Hepatocyte (in vitro differentiated cells): ENCODE data around the gene RBM19. TPM values are rescaled to one million over a fixed set of nuclear protein-coding genes. Genes with fewer than 3 reads are reported as not detected.

Experiments
- DNase-seq: peaks from one replicate; pipeline ENCODE4 v3.0.0-alpha.2; 2016; ENCODE audit warnings: low spot score
- H2AFZ ChIP-seq: fragments of 200-600 bp; sonication (generic); 2 replicates; pipeline ENCODE4 v1.6.0; 2016; ENCODE audit warnings: antibody characterized with exemption, mild to moderate bottlenecking
- H3K27ac ChIP-seq: fragments of 200-600 bp; sonication (generic); 2 replicates; pipeline ENCODE4 v1.5.1; 2016; ENCODE audit warnings: mild to moderate bottlenecking
- H3K27me3 ChIP-seq: fragments of 200-600 bp; sonication (generic); 2 replicates; pipeline ENCODE4 v1.6.1; 2016
- H3K36me3 ChIP-seq: fragments of 200-600 bp; sonication (generic); replicated peaks from 2 replicates; pipeline ENCODE4 v1.5.1; 2016; ENCODE audit warnings: low read depth; ENCODE audit not compliant: insufficient read depth
- H3K4me1 ChIP-seq: fragments of 200-600 bp; sonication (generic); 2 replicates; pipeline ENCODE4 v1.5.1; 2016; ENCODE audit warnings: mild to moderate bottlenecking, moderate library complexity; ENCODE audit not compliant: insufficient read depth
- H3K4me2 ChIP-seq: fragments of 200-600 bp; sonication (generic); 2 replicates; pipeline ENCODE4 v1.6.0; 2016
- H3K4me3 ChIP-seq: fragments of 200-600 bp; sonication (generic); 2 replicates; pipeline ENCODE4 v1.5.1; 2016; ENCODE audit warnings: mild to moderate bottlenecking
- H3K79me2 ChIP-seq: fragments of 200-600 bp; sonication (generic); 2 replicates; pipeline ENCODE4 v1.6.0; 2017; ENCODE audit warnings: mild to moderate bottlenecking
- H3K9me2 ChIP-seq: fragments of 200-600 bp; sonication (generic); replicated peaks from 2 replicates; pipeline ENCODE4 v1.6.0; 2017; ENCODE audit warnings: mild to moderate bottlenecking; ENCODE audit not compliant: insufficient read depth
- H3K9me3 ChIP-seq: fragments of 200-600 bp; sonication (generic); 2 replicates; pipeline ENCODE4 v1.5.1; 2016; ENCODE audit warnings: low read depth, mild to moderate bottlenecking
- H4K20me1 ChIP-seq: fragments of 200-600 bp; sonication (generic); 2 replicates; pipeline ENCODE4 v1.6.0; 2016; ENCODE audit warnings: mild to moderate bottlenecking; ENCODE audit not compliant: insufficient read depth, poor library complexity, severe bottlenecking
- EZH2 ChIP-seq: fragments of 200-600 bp; sonication (generic); IDR thresholded peaks from 2 replicates; pipeline ENCODE4 v1.6.1; 2016; ENCODE audit warnings: antibody characterized with exemption, mild to moderate bottlenecking, borderline replicate concordance
- EZH2phosphoT487 ChIP-seq: fragments of 200-600 bp; sonication (generic); IDR thresholded peaks from one replicate; pipeline ENCODE4 v1.6.1; 2018; ENCODE audit warnings: antibody characterized with exemption, mild to moderate bottlenecking, low read depth, moderate library complexity; ENCODE audit not compliant: unreplicated experiment, severe bottlenecking
- WGBS: methylation state at CpG from one replicate; pipeline ENCODE4 v1.1.6; 2016; ENCODE audit warnings: low lambda C conversion rate; ENCODE audit errors: missing lambda C conversion rate; 5-methylcytosine and 5-hydroxymethylcytosine counted together
- polyA plus RNA-seq: library from polyadenylated mRNA; unstranded; fragments of >200 nt; fragmentation: Nextera tagmentation; extraction: Ambion mirVana; gene quantifications from 2 replicates; pipeline ENCODE4 v1.2.1, GENCODE V29; 2016
- total RNA-seq: library from RNA; depleted of rRNA; stranded (reverse); fragments of >200 nt; gene quantifications from 2 replicates; pipeline ENCODE4 v1.2.3, GENCODE V29; 2014
- TF ChIP-seq, protein P1 (sequence below): fragments of 200-600 bp; sonication (generic); IDR thresholded peaks from 2 replicates; pipeline ENCODE4 v1.5.1; 2016; ENCODE audit warnings: antibody characterized with exemption, mild to moderate bottlenecking; ENCODE audit not compliant: poor library complexity

RBM19 gene
- total and polyA plus RNA-seq, 2 experiments from 2014 or later, result 14.5 to 16.8 TPM

- no peak for DNase-seq
- Histone ChIP-seq H3K27me3 (no peaks in the 10 kb centered on the region), H3K9me3 (no peaks in the 10 kb centered on the region), H2AFZ (no peak overlapping the region), H3K4me1 (no peaks in the 10 kb centered on the region), H3K9me2 (no peaks in the 10 kb centered on the region), H3K4me3 (no peak overlapping the region), H3K4me2 (no peak overlapping the region), H4K20me1 (no peaks in the 10 kb centered on the region), H3K27ac (no peak overlapping the region), H3K36me3 (no peaks in the 10 kb centered on the region), H3K79me2 (no peaks in the 10 kb centered on the region)
- TF ChIP-seq, protein P1, sequence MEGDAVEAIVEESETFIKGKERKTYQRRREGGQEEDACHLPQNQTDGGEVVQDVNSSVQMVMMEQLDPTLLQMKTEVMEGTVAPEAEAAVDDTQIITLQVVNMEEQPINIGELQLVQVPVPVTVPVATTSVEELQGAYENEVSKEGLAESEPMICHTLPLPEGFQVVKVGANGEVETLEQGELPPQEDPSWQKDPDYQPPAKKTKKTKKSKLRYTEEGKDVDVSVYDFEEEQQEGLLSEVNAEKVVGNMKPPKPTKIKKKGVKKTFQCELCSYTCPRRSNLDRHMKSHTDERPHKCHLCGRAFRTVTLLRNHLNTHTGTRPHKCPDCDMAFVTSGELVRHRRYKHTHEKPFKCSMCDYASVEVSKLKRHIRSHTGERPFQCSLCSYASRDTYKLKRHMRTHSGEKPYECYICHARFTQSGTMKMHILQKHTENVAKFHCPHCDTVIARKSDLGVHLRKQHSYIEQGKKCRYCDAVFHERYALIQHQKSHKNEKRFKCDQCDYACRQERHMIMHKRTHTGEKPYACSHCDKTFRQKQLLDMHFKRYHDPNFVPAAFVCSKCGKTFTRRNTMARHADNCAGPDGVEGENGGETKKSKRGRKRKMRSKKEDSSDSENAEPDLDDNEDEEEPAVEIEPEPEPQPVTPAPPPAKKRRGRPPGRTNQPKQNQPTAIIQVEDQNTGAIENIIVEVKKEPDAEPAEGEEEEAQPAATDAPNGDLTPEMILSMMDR, result no peak
- TF ChIP-seq EZH2 (no peak), EZH2phosphoT487 (no peak)
- 96% methylated on average over 12 of the region's 16 CpGs for WGBS
Observed at GRCh38 chr12:113835433-113835832, 130.7 kb downstream of the RBM19 start.

DNA sequence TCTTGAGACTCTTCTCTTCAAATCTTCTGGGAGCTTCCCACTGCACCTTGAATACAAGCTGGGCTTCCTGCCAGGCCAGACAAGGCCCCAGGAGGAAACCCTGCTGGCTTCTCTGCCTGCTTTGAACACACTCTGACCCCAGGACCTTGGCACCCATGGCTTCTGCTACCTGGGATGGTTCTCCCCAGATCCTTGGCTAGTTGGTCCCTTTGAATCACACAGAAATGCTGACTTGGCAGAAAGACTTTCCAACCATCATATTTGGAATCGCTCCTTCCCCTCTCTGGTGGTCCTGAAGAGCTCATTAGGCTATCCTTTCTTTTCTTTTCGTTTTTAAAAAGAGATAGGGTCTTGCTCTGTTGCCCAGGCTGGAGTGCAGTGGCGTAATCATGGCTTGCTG lies 132.7 kb downstream of the RBM19 start:
- no peak for TF ChIP-seq EZH2
- TF ChIP-seq, protein P1, result no peak
- TF ChIP-seq EZH2phosphoT487, result no peak
- Histone ChIP-seq H3K9me3 (no peaks in the 10 kb centered on the region), H4K20me1 (no peaks in the 10 kb centered on the region), H3K27ac (no peak overlapping the region), H3K79me2 (no peaks in the 10 kb centered on the region), H2AFZ (no peak overlapping the region), H3K4me2 (no peak overlapping the region), H3K4me3 (no peak overlapping the region), H3K27me3 (no peaks in the 10 kb centered on the region), H3K36me3 (no peaks in the 10 kb centered on the region), H3K4me1 (no peaks in the 10 kb centered on the region), H3K9me2 (no peaks in the 10 kb centered on the region)
- 96% methylated on average over 3 of the region's 3 CpGs for WGBS
- DNase-seq, result no peak

GRCh38 chr12:113831476-113831875 lies 134.6 kb downstream of the RBM19 start:
- no peaks in the 10 kb centered on the region for H3K27me3 ChIP-seq
- no peaks in the 10 kb centered on the region for H3K4me1 ChIP-seq
- H3K9me3 ChIP-seq, result no peaks in the 10 kb centered on the region
- no peak overlapping the region for H2AFZ ChIP-seq
- 88% methylated on average over 20 of the region's 20 CpGs for WGBS
- no peaks in the 10 kb centered on the region for H4K20me1 ChIP-seq
- H3K9me2 ChIP-seq, result no peaks in the 10 kb centered on the region
- no peaks in the 10 kb centered on the region for H3K79me2 ChIP-seq
- no peak overlapping the region for H3K4me2 ChIP-seq
- H3K4me3 ChIP-seq, result no peak overlapping the region
- TF ChIP-seq, protein P1, result no peak
- no peak for TF ChIP-seq EZH2
- TF ChIP-seq EZH2phosphoT487, result no peak
- DNase-seq, result no peak
- no peaks in the 10 kb centered on the region for H3K36me3 ChIP-seq
- H3K27ac ChIP-seq, result no peak overlapping the region

GRCh38 chr12:113831016-113831415 lies 135.1 kb downstream of the RBM19 start:
- Histone ChIP-seq H3K4me2 (no peak overlapping the region), H3K27me3 (no peaks in the 10 kb centered on the region), H3K27ac (no peak overlapping the region), H3K4me1 (no peaks in the 10 kb centered on the region), H3K9me2 (no peaks in the 10 kb centered on the region), H2AFZ (no peak overlapping the region), H3K4me3 (no peak overlapping the region), H3K36me3 (no peaks in the 10 kb centered on the region), H3K79me2 (no peaks in the 10 kb centered on the region), H3K9me3 (no peaks in the 10 kb centered on the region), H4K20me1 (no peaks in the 10 kb centered on the region)
- DNase-seq, result no peak
- WGBS, result 83% methylated on average over 4 of the region's 4 CpGs
- TF ChIP-seq EZH2phosphoT487, result no peak
